ENCODE measurements around the gene CYREN. TPM values are rescaled to one million over a fixed set of nuclear protein-coding genes. Genes with fewer than 3 reads are reported as not detected.
"Not testable (repeated sequence)": the region's sequence is repeated elsewhere in the genome, so short reads cannot be mapped to it uniquely, and the experiment has no call there.

CYREN gene
- total RNA-seq, 1 experiment from 2014 or later: 39.6 TPM

- no peak for DNase-seq (ENCODE audit: low spot score)
- Histone ChIP-seq H3K9me3 (ENCODE audit: low read depth, low read length, poor library complexity, severe bottlenecking) (peaks cover 2% of the 10 kb centered on the region), H3K4me1 (ENCODE audit: insufficient read depth, low read length, poor library complexity, severe bottlenecking) (no peaks in the 10 kb centered on the region), H3K4me3 (ENCODE audit: low read depth, low read length, poor library complexity, severe bottlenecking) (no peak overlapping the region), H3K36me3 (ENCODE audit: insufficient read depth, low read length, poor library complexity, severe bottlenecking) (no peaks in the 10 kb centered on the region), H3K27ac (ENCODE audit: low read depth, low read length, poor library complexity, severe bottlenecking) (no peak overlapping the region), H3K27me3 (replicated peaks; ENCODE audit: insufficient read depth, low read depth, low read length, poor library complexity) (no peaks in the 10 kb centered on the region)
- BruUV-seq (replicated peaks): no TSS peak
- POLR2A ChIA-PET (ENCODE audit: low non-redundant PET): no interaction called here
- intact Hi-C loops (cut with micrococcal nuclease; ENCODE audit: unreplicated experiment): loop anchor here (10.0 kb wide), 1 partner anchor 61 kb away; no protein-coding TSS in a partner anchor
- no peak for TF ChIP-seq CTCF (conservative IDR thresholded peaks at IDR 0.05; ENCODE audit: low read depth, low read length)
- no peak for TF ChIP-seq EZH2 (IDR thresholded peaks at IDR 0.05; ENCODE audit: borderline replicate concordance, low read depth, low read length, poor library complexity, severe bottlenecking)
- CTCF ChIA-PET: no interaction called here
These were observed 5.4 kb upstream of the CYREN start for GRCh38 chr7:135175931-135176330.

- Histone ChIP-seq H3K36me3 (ENCODE audit: insufficient read depth, low read length, poor library complexity, severe bottlenecking) (no peaks in the 10 kb centered on the region), H3K9me3 (ENCODE audit: low read depth, low read length, poor library complexity, severe bottlenecking) (no peaks in the 10 kb centered on the region), H3K27me3 (replicated peaks; ENCODE audit: insufficient read depth, low read depth, low read length, poor library complexity) (no peaks in the 10 kb centered on the region), H3K4me1 (ENCODE audit: insufficient read depth, low read length, poor library complexity, severe bottlenecking) (no peaks in the 10 kb centered on the region), H3K27ac (ENCODE audit: low read depth, low read length, poor library complexity, severe bottlenecking) (no peak overlapping the region), H3K4me3 (ENCODE audit: low read depth, low read length, poor library complexity, severe bottlenecking) (no peak overlapping the region)
- CTCF ChIA-PET: no interaction called here
- no TSS peak for BruUV-seq (replicated peaks)
- no peak for DNase-seq (ENCODE audit: low spot score)
- intact Hi-C loops (cut with micrococcal nuclease; ENCODE audit: unreplicated experiment): loop anchor here (5.0 to 10.0 kb wide), 2 partner anchors 37 to 60 kb away; partner anchors contain the start of gene WDR91
- TF ChIP-seq CTCF (conservative IDR thresholded peaks at IDR 0.05; ENCODE audit: low read depth, low read length): no peak
- POLR2A ChIA-PET (ENCODE audit: low non-redundant PET): no interaction called here
These were observed 4.4 kb upstream of the CYREN start for GRCh38 chr7:135174941-135175340.

GRCh38 chr7:135173916-135174315 is 3.4 kb upstream of the CYREN start:
- BruUV-seq (replicated peaks); CTCF ChIA-PET: not testable (repeated sequence)

GRCh38 chr7:135171581-135172291 is 1.2 kb upstream of the CYREN start:
- DNase-seq (ENCODE audit: low spot score); H3K4me1 ChIP-seq (ENCODE audit: insufficient read depth, low read length, poor library complexity, severe bottlenecking); CTCF ChIA-PET; H3K27ac ChIP-seq (ENCODE audit: low read depth, low read length, poor library complexity, severe bottlenecking); H3K4me3 ChIP-seq (ENCODE audit: low read depth, low read length, poor library complexity, severe bottlenecking); H3K9me3 ChIP-seq (ENCODE audit: low read depth, low read length, poor library complexity, severe bottlenecking); H3K27me3 ChIP-seq (replicated peaks; ENCODE audit: insufficient read depth, low read depth, low read length, poor library complexity); POLR2A ChIA-PET (ENCODE audit: low non-redundant PET); BruUV-seq (replicated peaks): not testable (repeated sequence)
- intact Hi-C loops (cut with micrococcal nuclease; ENCODE audit: unreplicated experiment): loop anchor here (2.0 to 10.0 kb wide), 3 partner anchors 41 to 185 kb away; partner anchors contain the start of genes AGBL3 and WDR91
- H3K36me3 ChIP-seq (ENCODE audit: insufficient read depth, low read length, poor library complexity, severe bottlenecking): peaks cover 17% of the 10 kb centered on the region

More at GRCh38 chr7:135173916-135174315, 3.4 kb upstream of the CYREN start:
- H3K27ac ChIP-seq (ENCODE audit: low read depth, low read length, poor library complexity, severe bottlenecking); POLR2A ChIA-PET (ENCODE audit: low non-redundant PET); H3K4me1 ChIP-seq (ENCODE audit: insufficient read depth, low read length, poor library complexity, severe bottlenecking); H3K9me3 ChIP-seq (ENCODE audit: low read depth, low read length, poor library complexity, severe bottlenecking); H3K27me3 ChIP-seq (replicated peaks; ENCODE audit: insufficient read depth, low read depth, low read length, poor library complexity); H3K36me3 ChIP-seq (ENCODE audit: insufficient read depth, low read length, poor library complexity, severe bottlenecking); DNase-seq (ENCODE audit: low spot score); H3K4me3 ChIP-seq (ENCODE audit: low read depth, low read length, poor library complexity, severe bottlenecking): not testable (repeated sequence)
- intact Hi-C loops (cut with micrococcal nuclease; ENCODE audit: unreplicated experiment): loop anchor here (5.0 to 10.0 kb wide), 2 partner anchors 38 to 59 kb away; partner anchors contain the start of gene WDR91
